OCI-LY3 (cell line): ENCODE measurements around the gene ZNF747.

ENCODE experiments used
- H2AFZ ChIP-seq: fragments of 200-600, 300-600 bp; shearing (Covaris generic); 2 replicates; pipeline ENCODE4 v1.6.0; 2014; ENCODE audit warnings: antibody characterized with exemption, low read depth, low read length
- H3K27ac ChIP-seq: fragments of 200-600, 300-600 bp; sonication (generic); 2 replicates; pipeline ENCODE4 v1.5.1; 2014; ENCODE audit warnings: mild to moderate bottlenecking, low read length, moderate library complexity, mixed read lengths
- H3K27me3 ChIP-seq: fragments of 200-600, 300-600 bp; sonication (generic); 2 replicates; pipeline ENCODE4 v1.6.1; 2014; ENCODE audit warnings: low read depth, low read length, mixed read lengths
- H3K36me3 ChIP-seq: fragments of 200-600, 300-600 bp; sonication (generic); replicated peaks from 2 replicates; pipeline ENCODE3; 2014; ENCODE audit warnings: low read depth, low read length, mixed read lengths
- H3K4me1 ChIP-seq: fragments of 300-600, 200-600 bp; sonication (generic); 2 replicates; pipeline ENCODE4 v1.6.1; 2014; ENCODE audit warnings: low read length, mixed read lengths
- H3K4me2 ChIP-seq: fragments of 200-600, 300-600 bp; sonication (generic); 2 replicates; pipeline ENCODE4 v1.6.1; 2014; ENCODE audit warnings: low read length, mixed read lengths
- H3K4me3 ChIP-seq: fragments of 300-600, 200-600 bp; sonication (generic); 2 replicates; pipeline ENCODE4 v1.5.1; 2014; ENCODE audit warnings: antibody characterized with exemption, mild to moderate bottlenecking, low read length, moderate library complexity
- H3K79me2 ChIP-seq: fragments of 300-600, 200-600 bp; shearing (Covaris generic); 2 replicates; pipeline ENCODE4 v1.6.1; 2014; ENCODE audit warnings: mild to moderate bottlenecking, low read length, mixed read lengths
- H3K9ac ChIP-seq: fragments of 300-600, 200-600 bp; shearing (Covaris generic); 2 replicates; pipeline ENCODE4 v1.6.0; 2014; ENCODE audit warnings: mild to moderate bottlenecking, low read length, moderate library complexity
- H3K9me3 ChIP-seq: fragments of 200-600, 300-600 bp; shearing (Covaris generic); 2 replicates; pipeline ENCODE4 v1.6.1; 2014; ENCODE audit warnings: low read length, mixed read lengths; ENCODE audit not compliant: insufficient read depth
- H4K20me1 ChIP-seq: fragments of 200-600, 300-600 bp; sonication (generic); 2 replicates; pipeline ENCODE4 v1.6.1; 2016; ENCODE audit warnings: low read length, mixed read lengths; ENCODE audit not compliant: insufficient read depth
- CTCF ChIP-seq: fragments of 200-600, 300-600 bp; sonication (generic); IDR thresholded peaks from 2 replicates; pipeline ENCODE4 v1.5.1; 2014; ENCODE audit warnings: antibody characterized with exemption, low read length, low read depth
- EZH2phosphoT487 ChIP-seq: fragments of 200-600 bp; shearing (Covaris generic); IDR thresholded peaks from 2 replicates; pipeline ENCODE4 v1.6.1; 2018; ENCODE audit warnings: antibody characterized with exemption, mixed run types, low read depth

Gene ZNF747

GRCh38 chr16:30569281-30569680 is 34.6 kb upstream of the ZNF747 start:
- no peak overlapping the region for H3K4me3 ChIP-seq
- H3K4me1 ChIP-seq: peaks cover 22% of the 10 kb centered on the region; the same call in 1 of the 2 replicates
- no peaks in the 10 kb centered on the region for H4K20me1 ChIP-seq
- no peak overlapping the region for H3K9ac ChIP-seq
- H3K27ac ChIP-seq: no peak overlapping the region
- H3K4me2 ChIP-seq: no peak overlapping the region
- TF ChIP-seq CTCF (no peak), EZH2phosphoT487 (no peak)
- 0 out of 2 replicates have a peak, but pooled peaks cover 5% of the 10 kb centered on the region for H3K79me2 ChIP-seq
- H2AFZ ChIP-seq: no peak overlapping the region
- no peaks in the 10 kb centered on the region for H3K36me3 ChIP-seq
- H3K27me3 ChIP-seq: no peaks in the 10 kb centered on the region
- no peaks in the 10 kb centered on the region for H3K9me3 ChIP-seq

- H3K27ac ChIP-seq: no peak overlapping the region
- no peaks in the 10 kb centered on the region for H4K20me1 ChIP-seq
- 0 out of 2 replicates have a peak, but pooled peaks cover 5% of the 10 kb centered on the region for H3K79me2 ChIP-seq
- no peak overlapping the region for H2AFZ ChIP-seq
- H3K4me1 ChIP-seq: peaks cover 20% of the 10 kb centered on the region; the same call in 1 of the 2 replicates
- no peak overlapping the region for H3K9ac ChIP-seq
- TF ChIP-seq EZH2phosphoT487 (no peak), CTCF (no peak)
- H3K4me2 ChIP-seq: no peak overlapping the region
- H3K36me3 ChIP-seq: no peaks in the 10 kb centered on the region
- H3K27me3 ChIP-seq: no peaks in the 10 kb centered on the region
- H3K9me3 ChIP-seq: no peaks in the 10 kb centered on the region
- H3K4me3 ChIP-seq: no peak overlapping the region
These were observed 33.5 kb upstream of the ZNF747 start for GRCh38 chr16:30567991-30568638.

GRCh38 chr16:30567160-30567990 is 32.7 kb upstream of the ZNF747 start:
- TF ChIP-seq EZH2phosphoT487 (no peak), CTCF (no peak)
- no peaks in the 10 kb centered on the region for H3K36me3 ChIP-seq
- H4K20me1 ChIP-seq: no peaks in the 10 kb centered on the region
- H3K79me2 ChIP-seq: 0 out of 2 replicates have a peak, but pooled peaks cover 5% of the 10 kb centered on the region
- H3K9me3 ChIP-seq: no peaks in the 10 kb centered on the region
- no peak overlapping the region for H3K4me3 ChIP-seq
- H3K9ac ChIP-seq: no peak overlapping the region
- H3K4me2 ChIP-seq: no peak overlapping the region
- no peaks in the 10 kb centered on the region for H3K27me3 ChIP-seq
- no peak overlapping the region for H3K27ac ChIP-seq
- H2AFZ ChIP-seq: no peak overlapping the region
- H3K4me1 ChIP-seq: peaks cover 17% of the 10 kb centered on the region; the same call in 1 of the 2 replicates

GRCh38 chr16:30566531-30566930 is 31.9 kb upstream of the ZNF747 start:
- H3K4me1 ChIP-seq: peaks cover 17% of the 10 kb centered on the region; the same call in 1 of the 2 replicates
- no peak overlapping the region for H3K27ac ChIP-seq
- H3K4me2 ChIP-seq: no peak overlapping the region
- TF ChIP-seq EZH2phosphoT487 (no peak), CTCF (no peak)
- 0 out of 2 replicates have a peak, but pooled peaks cover 5% of the 10 kb centered on the region for H3K79me2 ChIP-seq
- H3K4me3 ChIP-seq: no peak overlapping the region
- no peaks in the 10 kb centered on the region for H3K9me3 ChIP-seq
- no peaks in the 10 kb centered on the region for H4K20me1 ChIP-seq
- no peak overlapping the region for H3K9ac ChIP-seq
- H2AFZ ChIP-seq: no peak overlapping the region
- H3K36me3 ChIP-seq: no peaks in the 10 kb centered on the region
- no peaks in the 10 kb centered on the region for H3K27me3 ChIP-seq
